NB4 (cell line): ENCODE data around the gene ST8SIA6.

Experiments
- MYC ChIP-seq: IDR thresholded peaks from 2 replicates; pipeline ENCODE4 v1.6.1; 2011; ENCODE audit warnings: low read depth, low read length
- POLR2A ChIP-seq: IDR thresholded peaks from 2 replicates; pipeline ENCODE4 v1.6.1; 2011; ENCODE audit warnings: mild to moderate bottlenecking; ENCODE audit not compliant: insufficient read length; ENCODE audit errors: extremely low read depth
- TF ChIP-seq, protein P1 (sequence below): IDR thresholded peaks from one replicate; pipeline ENCODE4 v1.5.1; 2012; ENCODE audit warnings: low read depth, low read length

GRCh38 chr10:17444388-17444714, 10.0 kb downstream of the ST8SIA6 start:
- TF ChIP-seq, protein P1, sequence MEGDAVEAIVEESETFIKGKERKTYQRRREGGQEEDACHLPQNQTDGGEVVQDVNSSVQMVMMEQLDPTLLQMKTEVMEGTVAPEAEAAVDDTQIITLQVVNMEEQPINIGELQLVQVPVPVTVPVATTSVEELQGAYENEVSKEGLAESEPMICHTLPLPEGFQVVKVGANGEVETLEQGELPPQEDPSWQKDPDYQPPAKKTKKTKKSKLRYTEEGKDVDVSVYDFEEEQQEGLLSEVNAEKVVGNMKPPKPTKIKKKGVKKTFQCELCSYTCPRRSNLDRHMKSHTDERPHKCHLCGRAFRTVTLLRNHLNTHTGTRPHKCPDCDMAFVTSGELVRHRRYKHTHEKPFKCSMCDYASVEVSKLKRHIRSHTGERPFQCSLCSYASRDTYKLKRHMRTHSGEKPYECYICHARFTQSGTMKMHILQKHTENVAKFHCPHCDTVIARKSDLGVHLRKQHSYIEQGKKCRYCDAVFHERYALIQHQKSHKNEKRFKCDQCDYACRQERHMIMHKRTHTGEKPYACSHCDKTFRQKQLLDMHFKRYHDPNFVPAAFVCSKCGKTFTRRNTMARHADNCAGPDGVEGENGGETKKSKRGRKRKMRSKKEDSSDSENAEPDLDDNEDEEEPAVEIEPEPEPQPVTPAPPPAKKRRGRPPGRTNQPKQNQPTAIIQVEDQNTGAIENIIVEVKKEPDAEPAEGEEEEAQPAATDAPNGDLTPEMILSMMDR: no peak
- TF ChIP-seq POLR2A (no peak), MYC (no peak)
